HepG2 (cell line): ENCODE data around the gene SCN7A. TPM values are rescaled to one million over a fixed set of nuclear protein-coding genes. Genes with fewer than 3 reads are reported as not detected.

Source experiments
- AGO1 ChIP-seq: fragments of 200-400 bp; formaldehyde crosslinking; IDR thresholded peaks from 2 replicates; pipeline ENCODE4 v1.6.1; 2017; ENCODE audit warnings: mild to moderate bottlenecking, low read depth, low read length, moderate library complexity; ENCODE audit not compliant: poor library complexity, severe bottlenecking
- BHLHE40 ChIP-seq: IDR thresholded peaks from 2 replicates; pipeline ENCODE4 v1.6.1; 2011; ENCODE audit warnings: low read length, improper control_type of control experiment
- CENPBD1 ChIP-seq: sonication (generic); formaldehyde crosslinking; IDR thresholded peaks from 2 replicates; pipeline ENCODE4 v1.8.0; 2022; ENCODE audit warnings: missing genetic modification reagents, low read depth, mild to moderate bottlenecking, borderline replicate concordance
- FOXA3 ChIP-seq: IDR thresholded peaks from 2 replicates; pipeline ENCODE4 v1.6.1; 2016; ENCODE audit warnings: missing genetic modification reagents, missing compliant biosample characterization
- KLF11 ChIP-seq: IDR thresholded peaks from 2 replicates; pipeline ENCODE4 v1.6.1; 2016; ENCODE audit warnings: missing compliant biosample characterization
- KMT2B ChIP-seq: IDR thresholded peaks from 2 replicates; pipeline ENCODE4 v1.6.1; 2016; ENCODE audit warnings: missing genetic modification reagents, missing compliant biosample characterization
- RAD21 ChIP-seq: fragments of 450-650 bp; formaldehyde crosslinking; IDR thresholded peaks from 2 replicates; pipeline ENCODE4 v1.5.0; 2020; ENCODE audit warnings: mild to moderate bottlenecking
- SAFB2 ChIP-seq: sonication (generic); formaldehyde crosslinking; IDR thresholded peaks from 2 replicates; pipeline ENCODE4 v1.5.1; 2020; ENCODE audit warnings: missing genetic modification reagents, low read depth, mild to moderate bottlenecking, borderline replicate concordance
- SOX13 ChIP-seq, 3 experiments: fragments of 450-650 bp in 1 of 3; sonication (generic) in 1 of 3; formaldehyde crosslinking in 1 of 3; IDR thresholded peaks in 2 of 3; conservative IDR thresholded peaks in 1 of 3; 2 replicates each; pipeline versions ENCODE4 v1.5.0 to v1.6.1; 2016 to 2020; ENCODE audit warnings: antibody characterized with exemption in 1 of 3, mild to moderate bottlenecking in 1 of 3, missing compliant biosample characterization in 1 of 3, missing genetic modification reagents in 1 of 3, moderate library complexity in 1 of 3
- TP53 ChIP-seq: sonication (generic); formaldehyde crosslinking; conservative IDR thresholded peaks from 2 replicates; pipeline ENCODE4 v1.4.0; 2020; ENCODE audit warnings: missing genetic modification reagents
- UBTF ChIP-seq: sonication (generic); formaldehyde crosslinking; IDR thresholded peaks from 2 replicates; pipeline ENCODE4 v1.4.0; 2020; ENCODE audit warnings: mild to moderate bottlenecking, missing genetic modification reagents
- ZBTB40 ChIP-seq, 2 experiments: fragments of 450-650 bp in 1 of 2; sonication (generic) in 1 of 2; formaldehyde crosslinking in 1 of 2; IDR thresholded peaks; 2 replicates each; pipeline versions ENCODE4 v1.6.1 to v1.8.0; 2016 to 2022; ENCODE audit warnings: antibody characterized with exemption in 1 of 2, mild to moderate bottlenecking in 1 of 2, missing genetic modification reagents in 1 of 2
- ZNF136 ChIP-seq: sonication (generic); formaldehyde crosslinking; IDR thresholded peaks from 2 replicates; pipeline ENCODE4 v1.8.1; 2022; ENCODE audit warnings: low read depth, mild to moderate bottlenecking, moderate library complexity, missing genetic modification reagents
- ZNF383 ChIP-seq: sonication (generic); formaldehyde crosslinking; IDR thresholded peaks from 2 replicates; pipeline ENCODE4 v1.4.0; 2020; ENCODE audit warnings: missing genetic modification reagents, mild to moderate bottlenecking, borderline replicate concordance
- ZNF432 ChIP-seq: sonication (generic); formaldehyde crosslinking; IDR thresholded peaks from 2 replicates; pipeline ENCODE4 v1.5.0; 2020; ENCODE audit warnings: missing genetic modification reagents, mild to moderate bottlenecking, borderline replicate concordance
- ZNF441 ChIP-seq: sonication (generic); formaldehyde crosslinking; IDR thresholded peaks from 2 replicates; pipeline ENCODE4 v1.7.0; 2021; ENCODE audit warnings: missing genetic modification reagents, borderline replicate concordance
- ZNF543 ChIP-seq: sonication (generic); formaldehyde crosslinking; IDR thresholded peaks from 2 replicates; pipeline ENCODE4 v1.4.0; 2020; ENCODE audit warnings: mild to moderate bottlenecking, missing genetic modification reagents
- ZNF737 ChIP-seq: sonication (generic); formaldehyde crosslinking; IDR thresholded peaks from 2 replicates; pipeline ENCODE4 v1.5.0; 2020; ENCODE audit warnings: missing genetic modification reagents, mild to moderate bottlenecking, borderline replicate concordance
- polyA plus RNA-seq, 8 experiments: library from polyadenylated mRNA; depleted of rRNA in 3 of 8; stranded (reverse) in 7 of 8; unstranded in 1 of 8; fragments of >200 nt; fragmentation: Illumina TruSeq in 4 of 8; extraction: Trizol in 4 of 8; gene quantifications; 2 replicates each; pipeline versions ENCODE4 v1.2.1 to v1.2.3, GENCODE V29; 2011 to 2016; ENCODE audit warnings: low read depth in 4 of 8, missing spikeins in 1 of 8, mixed read lengths in 1 of 8; ENCODE audit not compliant: insufficient read depth in 1 of 8
- total RNA-seq, 5 experiments: library from RNA; depleted of rRNA; stranded (reverse); fragments of >200 nt; fragmentation: Illumina TruSeq; extraction: Trizol; gene quantifications; 2 replicates each; pipeline ENCODE4 v1.2.3, GENCODE V29; 2016; ENCODE audit warnings: low read depth in 1 of 5

The SCN7A gene
- total and polyA plus RNA-seq, 2 of the 13 experiments (the other 11 are each of a cell fraction or from before 2014, with no cell fraction given), result 0.01 TPM; not detected in 1

GRCh38 chr2:166372046-166372445, 122.0 kb downstream of the SCN7A start (continued):
- TF ChIP-seq ZBTB40 (IDR thresholded peaks at IDR 0.05) (no peak), ZBTB40 (CRISPR knock-in tag; IDR thresholded peaks at IDR 0.05) (no peak), SAFB2 (CRISPR knock-in tag) (no peak), CENPBD1 (no peak), AGO1 (no peak), UBTF (CRISPR knock-in tag) (no peak), ZNF383 (no peak), ZNF432 (CRISPR knock-in tag) (no peak), ZNF441 (CRISPR knock-in tag) (no peak), FOXA3 (CRISPR knock-in tag) (peak; percentile 85), ZNF136 (CRISPR knock-in tag) (no peak), RAD21 (0 out of 2 replicates have a peak, but pooled peaks have one; percentile 16), BHLHE40 (no peak), ZNF737 (CRISPR knock-in tag) (no peak), KMT2B (CRISPR knock-in tag) (peak; percentile 63; the same call in 1 of the 2 replicates), SOX13 (IDR thresholded peaks at IDR 0.05) (no peak), SOX13 (CRISPR knock-in tag; conservative IDR thresholded peaks at IDR 0.05 in 1 of 2, IDR thresholded peaks at IDR 0.05 in 1 of 2) (peak in 1 of 2 experiments; percentile 84; a peak in 2 of 4 replicates), ZNF543 (no peak), TP53 (no peak), KLF11 (no peak; the same call in 1 of the 2 replicates)
